SK-N-SH (cell line): ENCODE data around the gene LYRM2. TPM values are rescaled to one million over a fixed set of nuclear protein-coding genes. Genes with fewer than 3 reads are reported as not detected.

Experiments
- CTCF ChIA-PET: fragments of 300-600, 350-600 bp; formaldehyde crosslinking; extraction: SDS; loops from one replicate; lab custom pipeline; 2021; lab: Yijun Ruan, JAX
- POLR2A ChIA-PET: fragments of 350-600 bp; sonication (Branson Sonifier 250); formaldehyde crosslinking; extraction: SDS; loops from one replicate; lab custom pipeline; 2020; ENCODE audit warnings: antibody characterized with exemption, inconsistent platforms; lab: Yijun Ruan, JAX
- DNase-seq: peaks from one replicate; pipeline ENCODE4 v3.0.0; 2012
- H2AFZ ChIP-seq: fragments of 200-600 bp; sonication (generic); 2 replicates; pipeline ENCODE4 v1.8.1; 2016; ENCODE audit warnings: antibody characterized with exemption, mild to moderate bottlenecking, low read depth
- H3F3A ChIP-seq: fragments of 200-600 bp; sonication (generic); replicated peaks from 2 replicates; pipeline ENCODE3; 2016; ENCODE audit warnings: antibody characterized with exemption, mild to moderate bottlenecking; ENCODE audit not compliant: insufficient read depth
- H3K27ac ChIP-seq, 2 experiments: fragments of 200-500 bp in 1 of 2; fragments of 200-600 bp in 1 of 2; sonication (Bioruptor generic) in 1 of 2; sonication (generic), shearing (Covaris generic) in 1 of 2; 2 replicates each; pipeline versions ENCODE4 v1.5.1 to v1.6.1; 2014 to 2016; ENCODE audit warnings: low read depth in 2 of 2, inconsistent platforms in 1 of 2, low read length in 1 of 2, mild to moderate bottlenecking in 1 of 2, mixed read lengths in 1 of 2
- H3K27me3 ChIP-seq: fragments of 200-600 bp; sonication (generic), shearing (Covaris generic); 2 replicates; pipeline ENCODE4 v1.6.1; 2016; ENCODE audit warnings: mixed run types; ENCODE audit not compliant: insufficient read depth
- H3K36me3 ChIP-seq, 2 experiments: fragments of 200-500 bp in 1 of 2; fragments of 200-600 bp in 1 of 2; sonication (Bioruptor generic) in 1 of 2; sonication (generic) in 1 of 2; replicated peaks in 1 of 2; 2 replicates each; pipeline versions ENCODE3 to v1.5.1; 2014 to 2016; ENCODE audit warnings: low read length in 1 of 2, mild to moderate bottlenecking in 1 of 2; ENCODE audit not compliant: insufficient read depth in 2 of 2, control insufficient read depth in 1 of 2
- H3K4me1 ChIP-seq, 2 experiments: fragments of 200-500 bp in 1 of 2; fragments of 200-600 bp in 1 of 2; sonication (Bioruptor generic) in 1 of 2; sonication (generic), shearing (Covaris generic) in 1 of 2; 2 replicates each; pipeline versions ENCODE4 v1.5.1 to v1.6.1; 2014 to 2016; ENCODE audit warnings: low read depth in 1 of 2, low read length in 1 of 2, mixed run types in 1 of 2; ENCODE audit not compliant: insufficient read depth in 2 of 2, control insufficient read depth in 1 of 2
- H3K4me2 ChIP-seq: fragments of 200-600 bp; sonication (generic), shearing (Covaris generic); 2 replicates; pipeline ENCODE4 v1.6.1; 2017; ENCODE audit warnings: mixed run types
- H3K4me3 ChIP-seq, 2 experiments: fragments of 200-500 bp in 1 of 2; fragments of 200-600 bp in 1 of 2; sonication (Bioruptor generic) in 1 of 2; sonication (generic), shearing (Covaris generic) in 1 of 2; 2 replicates each; pipeline versions ENCODE4 v1.5.1 to v1.8.1; 2014 to 2016; ENCODE audit warnings: low read depth in 2 of 2, inconsistent platforms in 1 of 2, low read length in 1 of 2, mild to moderate bottlenecking in 1 of 2, mixed read lengths in 1 of 2, moderate library complexity in 1 of 2
- H3K79me2 ChIP-seq: fragments of 200-600 bp; sonication (generic); 2 replicates; pipeline ENCODE4 v1.8.1; 2017; ENCODE audit warnings: mild to moderate bottlenecking; ENCODE audit not compliant: insufficient read depth
- H3K9ac ChIP-seq: fragments of 200-600 bp; sonication (generic); 2 replicates; pipeline ENCODE4 v1.6.1; 2017; ENCODE audit warnings: mixed run types
- H3K9me2 ChIP-seq: fragments of 200-600 bp; sonication (generic); 2 replicates; pipeline ENCODE4 v1.6.1; 2017; ENCODE audit warnings: mixed run types
- H3K9me3 ChIP-seq: fragments of 200-600 bp; sonication (generic); 2 replicates; pipeline ENCODE4 v1.6.1; 2017; ENCODE audit warnings: mixed run types, mild to moderate bottlenecking, moderate library complexity
- H4K20me1 ChIP-seq: fragments of 200-600 bp; sonication (generic); 2 replicates; pipeline ENCODE4 v1.6.1; 2017; ENCODE audit warnings: mild to moderate bottlenecking, mixed run types; ENCODE audit not compliant: insufficient read depth
- CHD2 ChIP-seq: fragments of 150-350 bp; IDR thresholded peaks from 2 replicates; pipeline ENCODE4 v1.6.1; 2018; ENCODE audit warnings: low read length; ENCODE audit not compliant: partially characterized antibody
- CTCF ChIP-seq: fragments of 200-600 bp; sonication (generic); IDR thresholded peaks from 2 replicates; pipeline ENCODE4 v1.6.1; 2017; ENCODE audit warnings: antibody characterized with exemption, mild to moderate bottlenecking, moderate library complexity
- ELF1 ChIP-seq: IDR thresholded peaks from 2 replicates; pipeline ENCODE4 v1.4.0; 2012
- FOXJ3 ChIP-seq: sonication (generic); formaldehyde crosslinking; IDR thresholded peaks from 2 replicates; pipeline ENCODE4 v1.5.1; 2020; ENCODE audit warnings: mild to moderate bottlenecking, missing genetic modification reagents
- JUND ChIP-seq: IDR thresholded peaks from 2 replicates; pipeline ENCODE4 v1.4.0; 2012
- MAX ChIP-seq: IDR thresholded peaks from 2 replicates; pipeline ENCODE4 v1.4.0; 2012; ENCODE audit warnings: low read depth
- MXI1 ChIP-seq: IDR thresholded peaks from 2 replicates; pipeline ENCODE4 v1.6.1; 2012; ENCODE audit warnings: mild to moderate bottlenecking, low read depth, low read length, improper control_type of control experiment
- NFIC ChIP-seq: IDR thresholded peaks from 2 replicates; pipeline ENCODE4 v1.4.0; 2012; ENCODE audit warnings: borderline replicate concordance
- NRF1 ChIP-seq: IDR thresholded peaks from 2 replicates; pipeline ENCODE4 v1.6.1; 2012; ENCODE audit warnings: low read depth, mild to moderate bottlenecking, low read length
- PBX3 ChIP-seq: IDR thresholded peaks from 2 replicates; pipeline ENCODE4; 2012
- POLR2AphosphoS5 ChIP-seq: IDR thresholded peaks from 2 replicates; pipeline ENCODE4 v1.6.1; 2012; ENCODE audit warnings: low read depth, low read length
- RAD21 ChIP-seq: IDR thresholded peaks from 2 replicates; pipeline ENCODE4 v1.6.1; 2012; ENCODE audit warnings: mild to moderate bottlenecking, low read length
- RCOR1 ChIP-seq: fragments of 150-350 bp; IDR thresholded peaks from 2 replicates; pipeline ENCODE4 v1.6.1; 2017; ENCODE audit warnings: antibody characterized with exemption, low read length
- RFX5 ChIP-seq: IDR thresholded peaks from 2 replicates; pipeline ENCODE4 v1.6.1; 2012; ENCODE audit warnings: mild to moderate bottlenecking, improper control_type of control experiment, low read length
- RXRA ChIP-seq: IDR thresholded peaks from 2 replicates; pipeline ENCODE4 v1.4.0; 2012; ENCODE audit warnings: low read depth, mild to moderate bottlenecking, borderline replicate concordance
- SMC3 ChIP-seq: IDR thresholded peaks from 2 replicates; pipeline ENCODE4 v1.6.1; 2012; ENCODE audit warnings: low read depth, low read length, improper control_type of control experiment
- TEAD4 ChIP-seq: IDR thresholded peaks from 2 replicates; pipeline ENCODE4 v1.4.0; 2012; ENCODE audit warnings: mild to moderate bottlenecking, borderline replicate concordance; ENCODE audit not compliant: insufficient read depth
- YY1 ChIP-seq: IDR thresholded peaks from 2 replicates; pipeline ENCODE4 v1.4.0; 2012; ENCODE audit warnings: low read depth, mild to moderate bottlenecking
- WGBS: methylation state at CpG from one replicate; pipeline ENCODE4 v1.1.6; 2017; ENCODE audit warnings: low lambda C conversion rate; 5-methylcytosine and 5-hydroxymethylcytosine counted together
- polyA plus RNA-seq, 3 experiments: library from polyadenylated mRNA; depleted of rRNA; stranded (reverse); fragments of >200 nt; gene quantifications; 2 replicates each; pipeline ENCODE4 v1.2.3, GENCODE V29; 2012

The LYRM2 gene
- polyA plus RNA-seq, 1 of the 3 experiments (the other 2 are of a cell fraction) = 14.5 TPM

- H3F3A ChIP-seq = no peaks in the 10 kb centered on the region
- no peaks in the 10 kb centered on the region for H3K9me2 ChIP-seq
- no peak overlapping the region for H3K27ac ChIP-seq
- H3K27me3 ChIP-seq = no peaks in the 10 kb centered on the region
- DNase-seq = no peak
- H3K9ac ChIP-seq = no peak overlapping the region
- H4K20me1 ChIP-seq = no peaks in the 10 kb centered on the region
- CTCF ChIA-PET = interaction anchor here (1.1 to 1.9 kb wide), 2 partner anchors 32 to 46 kb away, joined by 3 to 4 read pairs; no protein-coding TSS in a partner anchor
- TF ChIP-seq MAX (no peak), RAD21 (no peak), RXRA (no peak), POLR2AphosphoS5 (no peak), RCOR1 (no peak), FOXJ3 (no peak), NRF1 (no peak), TEAD4 (no peak), JUND (no peak)
- H3K79me2 ChIP-seq = no peaks in the 10 kb centered on the region
- no peak overlapping the region for H3K4me2 ChIP-seq
- no peak overlapping the region for H3K4me3 ChIP-seq
- peaks cover 0 to 10% of the 10 kb centered on the region in 2 experiments; a peak in 1 of 4 replicates for H3K4me1 ChIP-seq
- 83% methylated on average over 14 of the region's 16 CpGs for WGBS
- no peaks in the 10 kb centered on the region for H3K36me3 ChIP-seq
- POLR2A ChIA-PET = no interaction called here
- H2AFZ ChIP-seq = no peak overlapping the region
- no peaks in the 10 kb centered on the region for H3K9me3 ChIP-seq
These were observed 71.5 kb downstream of the LYRM2 start for GRCh38 chr6:89566930-89567629.

- no peak overlapping the region for H3K27ac ChIP-seq
- peaks cover 0 to 10% of the 10 kb centered on the region in 2 experiments; a peak in 1 of 4 replicates for H3K4me1 ChIP-seq
- H3K4me3 ChIP-seq = no peak overlapping the region
- TF ChIP-seq ELF1 (no peak), NFIC (no peak), PBX3 (no peak), YY1 (no peak), MXI1 (no peak), FOXJ3 (no peak), NRF1 (no peak), CHD2 (no peak), SMC3 (no peak), RFX5 (no peak), CTCF (no peak)
- TF ChIP-seq, all 33 proteins: peak for 0
- DNase-seq = no peak
- no peaks in the 10 kb centered on the region for H3K27me3 ChIP-seq
- 73% methylated on average over 9 of the region's 10 CpGs for WGBS
- H2AFZ ChIP-seq = no peak overlapping the region
- no peaks in the 10 kb centered on the region for H3F3A ChIP-seq
- CTCF ChIA-PET = interaction anchor here (1.1 kb wide), 1 partner anchor 32 kb away, joined by 3 read pairs; no protein-coding TSS in a partner anchor
- H3K36me3 ChIP-seq = no peaks in the 10 kb centered on the region
- H3K9me3 ChIP-seq = no peaks in the 10 kb centered on the region
- POLR2A ChIA-PET = no interaction called here
- H3K9ac ChIP-seq = no peak overlapping the region
- H4K20me1 ChIP-seq = no peaks in the 10 kb centered on the region
- H3K9me2 ChIP-seq = no peaks in the 10 kb centered on the region
- H3K4me2 ChIP-seq = no peak overlapping the region
- no peaks in the 10 kb centered on the region for H3K79me2 ChIP-seq
These were observed 72.3 kb downstream of the LYRM2 start for GRCh38 chr6:89566008-89566800.
